Measurements from ENCODE around the gene PDCD5.
"Not testable (repeated sequence)": the region's sequence is repeated elsewhere in the genome, so short reads cannot be mapped to it uniquely, and the experiment has no call there.

The PDCD5 gene

DNA sequence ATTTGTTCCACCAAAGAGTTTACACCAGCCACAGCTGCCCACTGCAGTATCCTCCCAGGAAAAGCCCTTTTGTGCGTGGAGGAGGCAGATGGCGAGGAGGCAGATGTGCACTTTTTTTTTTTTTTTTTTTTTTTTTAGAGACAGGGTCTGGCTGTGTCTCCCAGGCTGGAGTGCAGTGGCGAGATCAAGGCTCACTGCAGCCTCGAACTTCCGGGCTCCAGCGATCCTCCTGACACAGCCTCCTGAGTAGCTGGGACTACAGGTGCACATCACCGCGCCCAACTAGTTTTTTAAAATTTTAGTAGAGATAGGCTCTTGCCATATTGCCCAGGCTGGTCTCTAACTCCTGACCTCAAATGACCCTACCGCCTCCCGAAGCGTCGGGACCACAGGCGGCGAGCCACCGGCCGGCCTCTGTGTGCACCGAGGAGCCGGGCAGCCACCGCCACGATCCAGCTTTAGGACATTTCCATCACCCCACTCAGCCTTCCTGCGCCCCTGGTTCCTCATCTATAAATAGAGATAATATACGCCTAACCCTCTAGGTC lies 563 bp upstream of the PDCD5 start:
- no peak for DNase-seq (ENCODE audit: low spot score)

DNA sequence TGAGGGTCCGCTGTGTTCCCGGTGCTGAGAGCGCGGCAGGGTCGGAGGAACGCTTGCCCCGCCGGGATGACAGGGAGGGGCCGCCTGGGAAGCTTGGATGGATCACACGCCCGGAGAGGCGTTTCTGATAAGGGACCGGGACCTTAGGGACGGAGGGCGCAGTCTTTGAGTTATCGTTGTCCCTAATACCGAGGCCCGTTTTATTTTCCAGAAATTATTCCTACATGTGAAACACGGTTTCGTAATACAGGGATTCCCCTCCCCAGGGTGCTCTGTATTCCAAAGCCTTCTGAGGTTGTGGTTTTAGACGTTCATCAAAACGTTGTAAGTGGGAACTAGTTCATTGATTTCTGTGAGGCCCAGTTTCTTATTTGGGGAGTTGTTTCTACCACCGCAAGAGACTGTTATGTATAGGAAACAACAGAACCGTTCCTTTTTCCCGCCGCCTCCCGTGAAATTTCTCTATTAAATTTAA lies 752 bp downstream of the PDCD5 start:
- no peak for DNase-seq (ENCODE audit: low spot score)

DNA sequence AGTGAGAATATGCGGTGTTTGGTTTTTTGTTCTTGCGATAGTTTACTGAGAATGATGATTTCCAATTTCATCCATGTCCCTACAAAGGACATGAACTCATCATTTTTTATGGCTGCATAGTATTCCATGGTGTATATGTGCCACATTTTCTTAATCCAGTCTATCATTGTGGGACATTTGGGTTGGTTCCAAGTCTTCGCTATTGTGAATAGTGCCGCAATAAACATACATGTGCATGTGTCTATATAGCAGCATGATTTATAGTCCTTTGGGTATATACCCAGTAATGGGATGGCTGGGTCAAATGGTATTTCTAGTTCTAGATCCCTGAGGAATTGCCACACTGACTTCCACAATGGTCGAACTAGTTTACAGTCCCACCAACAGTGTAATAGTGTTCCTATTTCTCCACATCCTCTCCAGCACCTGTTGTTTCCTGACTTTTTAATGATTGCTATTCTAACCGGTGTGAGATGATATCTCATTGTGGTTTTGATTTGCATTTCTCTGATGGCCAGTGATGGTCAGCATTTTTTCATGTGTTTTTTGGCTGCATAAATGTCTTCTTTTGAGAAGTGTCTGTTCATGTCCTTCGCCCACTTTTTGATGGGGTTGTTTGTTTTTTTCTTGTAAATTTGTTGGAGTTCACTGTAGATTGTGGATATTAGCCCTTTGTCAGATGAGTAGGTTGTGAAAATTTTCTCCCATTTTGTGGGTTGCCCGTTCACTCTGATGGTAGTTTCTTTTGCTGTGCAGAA lies 6.9 kb downstream of the PDCD5 start:
- DNase-seq (ENCODE audit: low spot score), result not testable (repeated sequence)

DNA sequence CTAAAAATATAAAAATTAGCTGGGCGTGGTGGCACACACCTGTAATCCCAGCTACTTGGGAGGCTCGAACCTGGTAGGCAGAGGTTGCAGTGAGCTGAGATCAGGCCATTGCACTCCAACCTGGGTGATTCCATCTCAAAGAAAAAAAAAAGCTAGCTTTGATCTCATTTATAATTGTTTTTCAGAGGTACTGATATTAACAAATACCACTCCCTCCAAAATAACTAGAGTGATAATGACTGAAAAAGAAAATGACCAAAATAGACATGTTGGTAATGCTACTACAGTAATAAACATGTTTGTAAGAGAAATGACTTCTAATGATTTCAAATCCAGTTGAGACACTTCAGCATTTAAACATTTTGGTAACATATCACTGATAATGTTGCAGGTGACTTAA lies 13.0 kb downstream of the PDCD5 start:
- no peak for DNase-seq (ENCODE audit: low spot score)

- no peak for DNase-seq (ENCODE audit: low spot score)
Measured at GRCh38 chr19:32595491-32595890, 14.5 kb downstream of the PDCD5 start.

GRCh38 chr19:32598022-32598421 lies 17.0 kb downstream of the PDCD5 start:
- DNase-seq (ENCODE audit: low spot score), result no peak

DNA sequence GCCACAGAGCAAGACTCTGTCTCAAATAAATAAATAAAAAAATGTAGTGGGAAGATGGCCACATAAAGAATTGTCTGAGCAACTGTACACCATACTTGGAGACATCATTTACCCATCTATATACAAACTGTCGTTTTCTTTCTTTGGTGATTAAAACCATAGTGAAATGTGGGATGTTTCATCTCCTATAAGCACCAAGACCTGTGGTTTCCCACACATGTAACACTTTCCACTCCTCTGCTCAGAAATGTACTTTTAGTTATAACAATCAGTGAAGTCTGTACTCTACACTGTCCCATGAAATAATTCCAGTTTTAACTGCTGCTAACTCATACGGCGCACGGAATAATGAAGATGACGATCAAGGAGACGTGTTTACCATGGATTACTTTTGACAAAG lies 18.3 kb downstream of the PDCD5 start:
- no peak for DNase-seq (ENCODE audit: low spot score)

GRCh38 chr19:32599736-32600157 lies 18.8 kb downstream of the PDCD5 start:
- DNase-seq (ENCODE audit: low spot score), result peak; percentile 54

- no peak for DNase-seq (ENCODE audit: low spot score)
Measured at GRCh38 chr19:32603961-32604360, 23.0 kb downstream of the PDCD5 start.

GRCh38 chr19:32605544-32605943 lies 24.6 kb downstream of the PDCD5 start:
- DNase-seq (ENCODE audit: low spot score), result no peak

DNA sequence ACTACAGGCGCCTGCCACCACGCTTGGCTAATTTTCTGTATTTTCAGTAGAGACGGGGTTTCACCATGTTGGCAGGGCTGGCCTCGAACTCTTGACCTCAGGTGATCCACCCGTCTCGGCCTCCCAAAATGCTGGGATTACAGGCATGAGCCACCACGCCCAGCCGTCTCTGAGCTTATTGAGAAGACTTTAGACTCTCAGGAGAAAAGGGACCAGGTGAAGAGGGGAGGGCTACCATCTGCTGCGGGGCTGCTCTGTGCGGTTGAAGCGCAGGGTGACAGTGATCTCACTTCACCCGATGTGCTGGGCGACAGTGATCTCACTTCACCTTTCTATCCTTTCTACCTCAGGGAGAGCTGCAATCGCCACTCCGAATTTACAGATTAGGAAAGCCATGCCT lies 25.3 kb downstream of the PDCD5 start:
- no peak for DNase-seq (ENCODE audit: low spot score)

GRCh38 chr19:32607479-32607878 lies 26.5 kb downstream of the PDCD5 start:
- no peak for DNase-seq (ENCODE audit: low spot score)

- DNase-seq (ENCODE audit: low spot score), result no peak
Measured at GRCh38 chr19:32611161-32611560, 30.2 kb downstream of the PDCD5 start.

DNA sequence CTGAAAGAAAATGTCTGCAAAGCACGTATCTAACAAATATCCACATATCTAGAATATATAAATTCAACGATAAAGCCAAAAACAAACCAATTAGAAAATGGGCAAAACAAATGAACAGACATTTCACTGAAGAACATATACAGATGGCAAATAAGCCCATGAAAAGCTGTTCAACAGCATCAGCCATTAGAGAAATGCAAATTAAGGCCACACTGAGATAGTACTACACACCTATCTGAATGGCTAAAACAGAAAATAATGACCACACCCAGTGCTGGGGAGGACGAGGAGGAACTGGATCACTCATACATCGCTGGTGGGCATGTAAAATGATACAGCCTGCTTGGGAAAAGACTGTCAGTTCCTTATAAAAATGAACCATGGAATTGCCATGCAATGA lies 32.0 kb downstream of the PDCD5 start:
- DNase-seq (ENCODE audit: low spot score), result no peak

DNA sequence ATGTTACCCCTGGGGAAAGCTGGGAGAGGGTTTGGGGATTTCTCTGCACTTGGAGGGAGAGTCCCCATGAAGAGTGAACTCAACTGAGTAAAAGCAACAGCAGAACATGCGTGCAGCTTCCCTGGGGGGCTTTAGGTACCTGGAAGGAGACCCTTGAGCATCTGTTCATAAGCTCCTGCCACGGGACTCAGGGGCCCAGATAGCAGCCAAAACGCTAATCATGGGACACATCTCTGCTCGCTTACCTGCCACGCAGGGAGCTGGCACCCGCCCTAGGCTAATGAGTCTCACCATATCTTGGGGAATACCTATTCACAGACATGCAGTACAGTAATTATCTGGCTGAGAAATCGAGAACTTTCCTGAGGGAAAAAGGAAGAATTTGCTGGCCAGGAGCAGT lies 33.9 kb downstream of the PDCD5 start:
- DNase-seq (ENCODE audit: low spot score), result no peak

GRCh38 chr19:32615569-32615968 lies 34.6 kb downstream of the PDCD5 start:
- no peak for DNase-seq (ENCODE audit: low spot score)

DNA sequence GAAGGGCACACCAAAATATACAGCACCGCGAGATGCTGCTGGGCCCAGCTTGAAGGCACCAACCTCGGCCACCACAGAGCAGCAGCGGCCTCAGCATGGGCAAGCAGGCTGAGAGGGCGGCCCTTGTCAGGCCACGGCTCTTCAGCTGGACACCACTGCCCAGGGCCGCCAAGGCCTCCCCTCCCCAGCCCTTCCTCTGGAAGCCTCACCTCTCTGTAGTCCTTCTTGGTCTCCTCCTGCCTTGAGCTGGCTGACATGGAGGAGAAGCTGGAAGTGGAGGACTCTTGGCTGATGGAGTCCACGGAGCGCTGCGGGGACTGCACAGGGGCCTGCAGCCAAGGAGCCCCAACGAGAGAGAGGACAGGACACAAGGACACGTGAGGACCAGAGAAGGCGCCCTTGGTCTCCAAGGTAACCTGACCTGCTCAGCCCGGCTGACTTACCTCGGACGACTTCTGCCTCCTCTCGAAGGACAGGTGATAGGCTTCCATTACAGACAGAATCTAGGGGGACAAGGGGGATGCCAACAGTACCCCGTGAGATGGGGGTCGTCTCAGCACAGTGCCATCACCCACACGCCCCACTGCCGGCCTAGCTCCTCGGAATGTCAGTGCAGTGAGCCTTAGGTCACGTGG lies 38.2 kb downstream of the PDCD5 start:
- no peak for DNase-seq (ENCODE audit: low spot score)

GRCh38 chr19:32622002-32622401 lies 41.0 kb downstream of the PDCD5 start:
- no peak for DNase-seq (ENCODE audit: low spot score)

DNA sequence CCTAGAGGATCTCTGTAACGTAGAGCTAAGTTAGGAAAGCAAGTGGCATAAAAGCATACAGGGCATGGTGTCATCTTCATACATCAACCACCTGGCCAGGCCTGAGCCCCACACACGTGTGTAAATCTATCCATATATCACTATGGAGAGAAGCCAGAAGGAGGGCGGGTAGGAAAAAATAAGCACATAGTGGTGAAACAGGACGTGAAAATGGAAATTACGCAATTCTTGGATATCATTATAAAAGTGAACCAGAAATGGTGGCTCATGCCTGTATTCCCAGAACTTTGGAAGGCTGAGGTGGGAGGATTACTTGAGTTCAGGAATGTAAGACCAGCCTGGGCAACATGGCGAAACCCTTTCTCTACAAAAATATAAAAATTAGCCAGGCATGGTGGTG lies 43.4 kb downstream of the PDCD5 start:
- DNase-seq (ENCODE audit: low spot score), result no peak

DNA sequence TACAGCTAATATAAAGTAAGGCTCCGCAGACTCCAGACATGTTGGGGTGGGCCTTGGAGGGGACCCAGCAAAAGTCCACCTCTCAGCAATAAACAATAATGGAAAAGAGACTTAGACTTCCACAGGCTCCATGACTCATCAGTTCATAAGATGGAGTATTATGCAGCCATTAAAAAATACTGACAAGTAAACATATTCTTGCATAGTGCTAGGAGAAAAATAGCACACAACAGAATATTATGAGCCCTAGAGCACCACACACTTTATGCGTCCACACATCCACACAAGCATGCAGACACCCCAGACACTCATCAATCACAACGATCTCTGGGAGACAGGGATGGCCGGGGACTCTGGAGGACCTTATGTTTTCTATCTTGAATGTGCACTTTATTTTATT lies 46.0 kb downstream of the PDCD5 start:
- no peak for DNase-seq (ENCODE audit: low spot score)

GRCh38 chr19:32627714-32628270 lies 46.8 kb downstream of the PDCD5 start:
- DNase-seq (ENCODE audit: low spot score), result no peak

DNA sequence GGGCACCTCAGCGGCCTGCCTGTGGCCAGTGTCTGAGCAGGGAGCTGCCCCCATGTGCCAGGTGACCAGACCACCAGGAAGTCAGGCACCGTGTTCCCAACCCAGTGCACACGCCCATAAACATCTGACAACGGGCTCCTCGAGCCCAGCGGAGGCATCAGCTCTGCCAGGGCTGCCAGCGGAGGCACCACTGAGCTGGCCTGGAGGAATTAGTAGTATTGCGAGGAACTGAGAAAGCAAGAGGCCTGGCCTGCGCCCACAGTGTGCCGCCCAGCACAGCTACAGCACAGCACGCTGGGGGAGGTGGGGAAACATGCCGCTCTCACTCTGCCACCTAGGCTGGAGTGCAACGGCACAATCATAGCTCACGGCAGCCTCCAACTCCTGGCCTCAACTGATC lies 49.3 kb downstream of the PDCD5 start:
- no peak for DNase-seq (ENCODE audit: low spot score)

GRCh38 chr19:32631381-32631780 lies 50.4 kb downstream of the PDCD5 start:
- DNase-seq (ENCODE audit: low spot score), result no peak
